ENCODE results near the gene HUWE1. TPM values are rescaled to one million over a fixed set of nuclear protein-coding genes. Genes with fewer than 3 reads are reported as not detected.
A peak's percentile ranks its signal among the peaks of the same experiment; 100 is the strongest.

HUWE1 gene
- total RNA-seq, 1 donor from 2014 or later = 485 TPM

DNA sequence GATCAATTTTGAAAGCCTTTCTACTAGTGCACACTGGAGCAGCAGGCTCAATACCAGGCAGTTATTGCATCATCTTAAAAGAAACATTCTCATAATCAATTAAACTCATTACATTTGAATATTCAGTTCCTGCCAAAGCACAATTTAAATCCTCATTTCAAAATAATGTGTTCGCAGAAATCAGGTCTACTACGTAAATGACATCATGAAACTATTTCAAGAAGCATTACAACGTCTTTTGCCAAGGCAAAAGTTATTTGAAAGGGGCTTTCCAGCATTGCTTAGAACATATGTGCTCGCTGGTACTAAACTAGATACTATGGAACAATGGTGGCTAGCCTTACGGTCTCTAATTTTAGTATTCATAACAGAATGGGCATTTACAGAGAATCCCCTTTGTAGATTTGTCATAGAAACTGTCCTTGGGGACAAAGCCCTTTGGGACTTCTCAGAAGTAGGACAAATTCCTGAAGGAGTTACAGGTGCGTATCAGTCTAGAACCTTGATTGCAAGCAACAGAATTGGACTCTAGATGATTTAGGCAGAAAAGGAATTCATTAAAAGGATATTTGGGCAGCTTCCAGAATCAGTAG is 27.6 kb upstream of the HUWE1 start:
- peak overlapping the region; percentile 85 for H3K4me3 Mint-ChIP-seq
- no peaks in the 10 kb centered on the region for H3K9me3 Mint-ChIP-seq
- DNase-seq = peak; percentile 75
- H3K27me3 Mint-ChIP-seq = no peaks in the 10 kb centered on the region
- intact Hi-C loops (cut with micrococcal nuclease) = loop anchor here (1.0 kb wide), 2 partner anchors 30 to 34 kb away; no protein-coding TSS in a partner anchor
- H3K4me1 Mint-ChIP-seq = peaks cover 39% of the 10 kb centered on the region
- peak overlapping the region; percentile 99 for H3K27ac Mint-ChIP-seq
- H3K36me3 Mint-ChIP-seq (ENCODE audit: low read depth) = peaks cover 29% of the 10 kb centered on the region

DNA sequence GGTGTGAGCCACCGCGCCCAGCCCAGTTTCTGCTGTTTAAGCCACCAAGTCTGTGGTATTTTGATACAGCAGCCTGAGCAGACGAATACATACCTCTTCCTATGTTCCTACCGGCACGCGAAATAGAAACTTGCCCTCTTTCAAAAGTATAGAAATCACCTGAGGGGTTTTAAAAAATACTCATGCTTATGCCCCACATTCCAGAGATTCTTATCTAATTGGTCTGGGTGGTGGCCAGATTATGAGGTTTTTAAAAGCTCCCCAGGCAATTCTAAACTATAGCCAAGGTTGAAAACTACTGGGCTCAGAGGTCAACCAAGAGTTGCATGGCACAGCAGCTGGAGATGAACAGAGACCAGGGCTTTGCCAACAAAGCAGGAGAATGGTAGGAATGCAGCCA is 24.9 kb upstream of the HUWE1 start:
- H3K27me3 Mint-ChIP-seq = no peaks in the 10 kb centered on the region
- peaks cover 24% of the 10 kb centered on the region for H3K4me1 Mint-ChIP-seq
- intact Hi-C loops (cut with micrococcal nuclease) = no loop called here
- peak overlapping the region; percentile 19 for H3K4me3 Mint-ChIP-seq
- no peaks in the 10 kb centered on the region for H3K9me3 Mint-ChIP-seq
- H3K27ac Mint-ChIP-seq = no peak overlapping the region
- H3K36me3 Mint-ChIP-seq (ENCODE audit: low read depth) = peaks cover 34% of the 10 kb centered on the region
- DNase-seq = no peak

DNA sequence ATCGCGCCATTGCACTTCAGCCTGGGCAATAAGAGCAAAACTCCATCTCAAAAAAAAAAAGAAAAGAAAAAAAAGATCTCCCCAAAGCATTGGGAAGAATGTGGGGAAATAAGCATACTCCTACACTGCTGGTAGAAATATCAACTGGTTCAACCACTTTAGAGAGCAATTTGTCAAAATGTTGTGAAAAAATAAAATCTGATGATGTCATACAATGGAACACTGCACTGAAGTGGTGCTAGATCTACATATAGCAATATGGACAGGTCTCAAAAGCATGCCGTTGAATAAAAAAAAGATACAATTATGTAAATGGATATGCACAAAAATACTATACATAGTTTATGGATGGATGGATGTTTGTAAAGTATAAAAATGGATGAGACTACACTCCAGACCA is 18.3 kb upstream of the HUWE1 start:
- Mint-ChIP-seq H3K4me1 (peaks cover 3% of the 10 kb centered on the region), H3K36me3 (ENCODE audit: low read depth) (peaks cover 43% of the 10 kb centered on the region)

DNA sequence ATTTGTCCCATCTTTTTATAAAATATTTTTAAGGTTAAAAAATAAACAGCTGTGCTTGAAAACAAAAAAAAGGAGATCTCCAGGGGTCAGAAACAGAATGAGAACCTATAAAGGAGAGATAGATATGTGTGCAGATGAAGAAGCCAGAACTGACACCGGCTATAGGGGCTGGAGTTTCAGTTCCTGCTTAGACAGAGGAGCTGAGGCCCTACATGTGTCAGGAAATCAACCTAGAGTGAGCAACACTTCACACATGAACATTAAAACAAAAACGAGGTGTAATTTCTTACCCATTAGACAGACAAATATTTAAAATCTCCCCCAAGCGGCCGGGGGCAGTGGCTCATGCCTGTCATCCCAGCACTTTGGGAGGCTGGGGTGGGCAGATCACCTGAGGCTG is 17.8 kb upstream of the HUWE1 start:
- no peaks in the 10 kb centered on the region for H3K27me3 Mint-ChIP-seq
- no peak overlapping the region for H3K27ac Mint-ChIP-seq
- peaks cover 3% of the 10 kb centered on the region for H3K4me1 Mint-ChIP-seq
- H3K4me3 Mint-ChIP-seq = no peak overlapping the region
- DNase-seq = no peak
- H3K9me3 Mint-ChIP-seq = peaks cover 7% of the 10 kb centered on the region
- intact Hi-C loops (cut with micrococcal nuclease) = no loop called here
- peaks cover 41% of the 10 kb centered on the region for H3K36me3 Mint-ChIP-seq (ENCODE audit: low read depth)

More for the DNA sequence above, 18.3 kb upstream of the HUWE1 start:
- peaks cover 7% of the 10 kb centered on the region for H3K9me3 Mint-ChIP-seq
- H3K4me3 Mint-ChIP-seq = no peak overlapping the region
- H3K27ac Mint-ChIP-seq = no peak overlapping the region
- H3K27me3 Mint-ChIP-seq = no peaks in the 10 kb centered on the region
- DNase-seq = no peak
- intact Hi-C loops (cut with micrococcal nuclease) = no loop called here

DNA sequence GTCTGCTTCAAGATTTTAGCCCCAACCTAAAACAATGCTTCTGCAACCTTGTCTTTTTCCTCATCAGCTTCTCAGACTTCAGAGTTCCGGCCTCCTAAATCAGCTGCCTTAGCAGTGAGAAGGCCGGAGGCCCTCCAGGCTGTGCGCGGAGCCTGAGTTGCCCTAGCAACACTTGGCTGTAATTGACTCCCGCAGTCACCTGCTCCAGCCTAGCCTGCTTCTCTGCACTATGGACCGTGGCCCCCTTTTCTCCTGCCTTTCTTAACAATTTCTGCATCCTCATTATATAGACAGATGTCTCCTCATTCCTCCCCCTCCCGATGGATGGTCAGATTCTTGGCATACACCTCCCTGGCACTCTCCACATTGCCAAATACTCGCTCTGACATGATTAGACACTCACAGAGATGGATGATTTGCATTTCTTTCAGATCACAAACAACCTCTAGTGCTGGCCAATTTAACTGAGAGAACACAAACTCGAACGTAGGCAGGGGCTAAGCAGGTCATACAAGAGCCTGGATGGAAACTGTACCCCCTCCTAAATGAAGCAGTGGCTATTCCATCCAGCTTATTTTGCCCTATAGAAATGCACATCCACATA is 9.5 kb upstream of the HUWE1 start:
- Mint-ChIP-seq H3K36me3 (ENCODE audit: low read depth) (peaks cover 14% of the 10 kb centered on the region), H3K4me3 (no peak overlapping the region), H3K4me1 (peaks cover 19% of the 10 kb centered on the region), H3K27me3 (no peaks in the 10 kb centered on the region), H3K27ac (no peak overlapping the region), H3K9me3 (peaks cover 3% of the 10 kb centered on the region)
- no peak for DNase-seq
- intact Hi-C loops (cut with micrococcal nuclease) = no loop called here

DNA sequence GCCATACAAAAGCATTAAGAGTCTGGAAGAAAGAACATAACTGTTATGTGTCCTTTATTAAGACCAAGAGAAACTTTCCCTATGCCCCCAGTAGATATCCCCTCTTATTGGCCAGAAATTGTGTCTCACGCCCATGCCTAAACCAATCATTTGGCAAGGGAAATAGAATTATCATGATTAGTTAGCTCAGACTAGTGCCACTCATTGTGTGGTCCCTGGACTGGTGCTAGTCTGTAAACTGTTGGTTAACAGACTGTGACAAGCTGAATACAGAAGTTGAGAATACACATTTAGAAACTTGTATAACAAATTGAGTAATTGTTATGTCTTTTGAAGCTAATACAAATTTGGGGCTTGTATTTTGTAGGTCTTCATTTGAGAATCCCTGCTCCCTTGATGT is 8.1 kb upstream of the HUWE1 start:
- Mint-ChIP-seq H3K4me1 (peaks cover 19% of the 10 kb centered on the region), H3K36me3 (ENCODE audit: low read depth) (peaks cover 5% of the 10 kb centered on the region), H3K9me3 (no peaks in the 10 kb centered on the region), H3K4me3 (no peak overlapping the region), H3K27me3 (no peaks in the 10 kb centered on the region), H3K27ac (no peak overlapping the region)
- intact Hi-C loops (cut with micrococcal nuclease) = no loop called here
- no peak for DNase-seq

DNA sequence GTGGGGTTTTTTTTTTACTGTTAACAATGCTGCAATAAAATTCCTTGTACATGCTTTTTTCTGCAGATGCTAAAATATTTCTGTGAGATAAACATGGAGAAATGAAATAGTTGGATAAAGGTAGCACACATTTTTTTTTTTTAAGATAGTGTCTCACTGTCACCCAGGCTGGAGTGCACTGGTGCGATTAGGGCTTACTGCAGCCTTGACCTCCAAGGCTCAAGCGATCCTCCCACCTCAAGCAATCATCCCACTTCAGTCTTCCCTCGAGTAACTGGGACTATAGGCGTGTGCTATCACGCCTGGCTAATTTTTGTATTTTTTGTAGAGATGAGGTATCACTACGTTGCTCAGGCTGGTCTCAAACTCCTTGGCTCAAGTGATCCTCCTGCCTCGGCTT is 1.8 kb upstream of the HUWE1 start:
- intact Hi-C loops (cut with micrococcal nuclease) = loop anchor here (10.0 kb wide), 2 partner anchors 277 to 947 kb away; no protein-coding TSS in a partner anchor
- no peaks in the 10 kb centered on the region for H3K27me3 Mint-ChIP-seq
- H3K4me3 Mint-ChIP-seq = no peak overlapping the region
- DNase-seq = no peak
- peaks cover 7% of the 10 kb centered on the region for H3K4me1 Mint-ChIP-seq
- H3K9me3 Mint-ChIP-seq = no peaks in the 10 kb centered on the region
- peaks cover 13% of the 10 kb centered on the region for H3K36me3 Mint-ChIP-seq (ENCODE audit: low read depth)
- H3K27ac Mint-ChIP-seq = no peak overlapping the region

DNA sequence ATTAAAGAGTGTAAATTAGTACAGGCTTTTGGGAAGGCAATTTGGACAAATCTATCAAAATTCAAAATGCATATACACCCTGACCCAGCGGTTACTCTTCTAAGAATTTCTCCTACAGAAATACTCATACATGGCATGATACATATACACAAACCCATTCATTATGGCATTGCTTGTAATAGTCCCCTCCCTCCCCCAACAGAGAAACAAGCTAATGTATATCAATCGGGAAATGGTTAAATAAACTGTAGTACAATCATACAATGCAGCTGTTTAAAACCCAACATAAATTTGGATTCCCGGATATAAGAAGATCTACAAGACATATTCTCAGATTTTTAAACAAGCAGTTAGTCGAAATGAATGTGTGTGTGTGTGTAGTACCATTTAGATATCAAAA is 808 bp downstream of the HUWE1 start:
- intact Hi-C loops (cut with micrococcal nuclease) = loop anchor here (1.0 to 10.0 kb wide), 4 partner anchors 47 to 949 kb away; partner anchors contain the start of gene TSR2
- DNase-seq = peak; percentile 56
- Mint-ChIP-seq H3K4me1 (peaks cover 14% of the 10 kb centered on the region), H3K27me3 (no peaks in the 10 kb centered on the region), H3K9me3 (no peaks in the 10 kb centered on the region), H3K36me3 (ENCODE audit: low read depth) (peaks cover 29% of the 10 kb centered on the region), H3K4me3 (peak overlapping the region; percentile 97), H3K27ac (peak overlapping the region; percentile 97)

DNA sequence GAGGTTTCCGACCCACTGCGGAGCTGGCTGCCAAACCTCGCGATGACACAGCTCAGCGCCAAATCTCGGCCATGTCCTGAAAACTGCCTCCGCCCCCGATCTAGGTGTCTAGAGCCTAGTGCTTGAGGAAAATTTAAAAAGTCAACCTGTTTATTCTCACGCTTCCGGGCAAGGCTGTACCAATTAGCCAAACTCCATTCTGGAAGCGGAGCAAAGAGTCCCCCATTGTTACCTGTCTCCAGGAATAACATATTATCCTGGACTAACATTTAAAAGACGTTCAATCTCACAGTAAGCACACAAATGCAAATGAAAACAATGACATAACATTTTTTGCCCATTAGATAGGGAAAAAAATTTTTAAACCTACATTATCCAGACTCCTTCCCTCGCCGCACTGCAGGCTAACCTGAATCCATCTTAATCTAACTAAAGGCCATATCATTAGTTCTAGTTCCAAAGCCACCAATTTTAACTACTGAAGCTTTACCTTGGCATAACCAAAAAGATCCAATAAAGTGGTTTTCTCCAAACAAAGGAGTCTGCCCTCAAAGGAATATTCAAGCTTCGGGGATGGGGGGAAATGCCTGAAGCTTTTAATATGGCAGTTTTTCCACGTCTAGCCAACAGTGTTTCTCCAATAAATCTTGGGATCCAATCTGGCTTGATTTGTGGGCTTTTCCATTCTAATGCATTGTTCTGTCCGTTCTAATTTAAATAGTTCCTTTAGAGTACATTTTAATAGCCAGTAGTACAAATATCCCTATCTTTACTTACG is 1.9 kb downstream of the HUWE1 start:
- Mint-ChIP-seq H3K9me3 (no peaks in the 10 kb centered on the region), H3K4me1 (peaks cover 18% of the 10 kb centered on the region), H3K27me3 (no peaks in the 10 kb centered on the region), H3K4me3 (peak overlapping the region; percentile 97), H3K36me3 (ENCODE audit: low read depth) (peaks cover 38% of the 10 kb centered on the region), H3K27ac (peak overlapping the region; percentile 97)
- intact Hi-C loops (cut with micrococcal nuclease) = loop anchor here (1.0 to 10.0 kb wide), 6 partner anchors 30 to 950 kb away; partner anchors contain the start of genes FAM120C, PHF8, RIBC1 and SMC1A
- DNase-seq = no peak

DNA sequence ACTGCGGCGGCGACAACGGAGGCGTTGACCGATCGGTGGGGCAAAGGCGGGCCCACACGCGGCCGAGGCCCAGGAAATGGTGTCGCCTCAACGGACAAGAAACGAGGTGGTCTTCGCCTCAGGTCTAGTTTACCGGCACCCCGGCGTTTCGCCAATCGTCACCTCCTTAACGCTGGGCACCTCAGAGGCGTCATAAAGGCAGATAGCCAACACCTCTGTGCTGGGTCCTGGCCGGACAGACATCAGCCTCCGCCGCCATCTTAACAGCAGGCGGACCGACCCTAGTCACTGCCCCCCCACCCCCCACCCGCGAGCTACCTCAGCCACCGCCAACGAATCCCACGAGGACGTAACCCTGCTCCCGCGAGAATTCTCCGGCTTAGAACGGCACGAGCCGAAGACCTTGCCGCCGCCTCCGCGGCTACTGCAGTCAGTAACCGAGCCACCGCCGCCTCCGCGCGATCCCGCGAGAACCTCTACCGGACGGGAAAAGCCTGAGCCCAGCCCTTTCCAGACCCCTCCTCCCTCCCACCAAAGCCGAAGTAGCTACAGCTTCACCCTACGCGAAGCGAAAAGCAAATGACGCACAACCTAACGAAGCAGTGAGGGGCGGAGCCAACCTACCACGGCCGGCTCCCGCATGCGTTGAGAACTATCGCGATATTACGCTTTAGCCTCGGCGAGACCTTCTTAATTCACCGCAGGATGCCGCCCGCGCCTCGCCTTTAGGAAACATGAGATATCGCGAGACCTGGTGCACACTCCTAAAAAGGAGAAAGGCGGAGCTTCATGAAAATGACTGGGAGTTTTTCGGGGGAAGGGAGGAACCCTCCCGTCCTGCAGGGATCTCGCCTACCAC is 2.7 kb downstream of the HUWE1 start:
- Mint-ChIP-seq H3K27me3 (no peaks in the 10 kb centered on the region), H3K4me3 (peak overlapping the region; percentile 97), H3K9me3 (no peaks in the 10 kb centered on the region), H3K4me1 (peaks cover 20% of the 10 kb centered on the region), H3K27ac (peak overlapping the region; percentile 97), H3K36me3 (ENCODE audit: low read depth) (peaks cover 44% of the 10 kb centered on the region)
- DNase-seq = peak; percentile 96
- intact Hi-C loops (cut with micrococcal nuclease) = loop anchor here (1.0 to 10.0 kb wide), 6 partner anchors 31 to 951 kb away; partner anchors contain the start of genes FAM120C, PHF8, RIBC1 and SMC1A

DNA sequence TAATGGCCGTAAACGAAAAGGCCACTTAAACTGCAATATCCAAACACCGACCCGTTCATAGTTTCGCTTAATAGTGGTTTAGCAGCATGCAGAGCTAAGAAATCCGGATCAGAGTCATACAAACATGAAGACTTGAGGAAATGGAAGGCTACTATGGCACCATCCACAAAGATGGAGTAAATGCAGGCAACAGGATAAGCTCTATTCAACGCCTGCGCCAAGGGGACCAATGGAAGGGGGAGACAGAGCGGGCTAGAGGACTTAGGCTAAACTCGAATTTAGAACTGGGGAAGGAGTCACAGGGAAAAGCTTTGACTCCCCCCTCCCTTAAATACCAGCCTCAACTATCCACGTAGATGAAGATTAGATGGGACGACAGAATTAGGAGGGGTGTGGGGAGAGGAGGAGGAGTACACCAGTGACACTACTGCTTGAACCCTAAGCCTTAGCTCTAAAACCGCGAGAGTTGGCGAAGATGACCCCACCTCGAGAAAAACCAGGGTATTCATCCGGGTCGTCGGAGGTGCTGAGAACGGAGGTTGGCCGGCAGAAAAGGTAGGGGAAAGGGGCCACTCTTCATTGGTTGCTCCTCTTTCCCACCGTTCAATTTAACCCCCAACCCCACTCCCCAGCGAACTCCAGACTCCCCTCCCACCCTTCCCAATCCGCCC is 3.5 kb downstream of the HUWE1 start:
- peak; percentile 82 for DNase-seq
- intact Hi-C loops (cut with micrococcal nuclease) = loop anchor here (5.0 to 10.0 kb wide), 3 partner anchors 261 to 952 kb away; partner anchors contain the start of genes RIBC1 and SMC1A
- Mint-ChIP-seq H3K9me3 (no peaks in the 10 kb centered on the region), H3K27ac (peak overlapping the region; percentile 97), H3K4me3 (peak overlapping the region; percentile 97), H3K4me1 (peaks cover 24% of the 10 kb centered on the region), H3K36me3 (ENCODE audit: low read depth) (peaks cover 50% of the 10 kb centered on the region), H3K27me3 (no peaks in the 10 kb centered on the region)

DNA sequence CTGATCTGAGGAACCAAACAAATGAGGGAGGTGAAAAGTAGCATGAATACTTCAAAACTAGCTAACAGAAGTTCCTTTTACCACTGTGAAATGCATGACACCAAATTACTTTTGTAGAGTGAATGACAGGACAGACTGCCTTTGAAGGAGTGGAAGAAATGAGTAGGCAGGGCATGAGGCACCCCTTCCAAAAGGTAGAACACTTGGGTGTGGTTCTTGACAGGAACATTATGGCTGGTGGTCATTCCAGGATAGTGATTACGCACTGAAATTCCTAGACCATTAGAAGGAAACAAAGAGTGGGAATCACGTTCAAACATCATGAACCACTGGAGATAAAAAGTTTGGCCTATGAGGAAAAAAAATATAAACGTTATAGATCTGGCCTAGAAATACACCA is 4.9 kb downstream of the HUWE1 start:
- DNase-seq = no peak
- intact Hi-C loops (cut with micrococcal nuclease) = loop anchor here (2.0 to 10.0 kb wide), 4 partner anchors 151 to 953 kb away; partner anchors contain the start of genes RIBC1 and SMC1A
- H3K4me3 Mint-ChIP-seq = peak overlapping the region; percentile 97
- H3K9me3 Mint-ChIP-seq = no peaks in the 10 kb centered on the region
- H3K36me3 Mint-ChIP-seq (ENCODE audit: low read depth) = peaks cover 59% of the 10 kb centered on the region
- peak overlapping the region; percentile 76 for H3K27ac Mint-ChIP-seq
- H3K27me3 Mint-ChIP-seq = no peaks in the 10 kb centered on the region
- H3K4me1 Mint-ChIP-seq = peaks cover 23% of the 10 kb centered on the region

DNA sequence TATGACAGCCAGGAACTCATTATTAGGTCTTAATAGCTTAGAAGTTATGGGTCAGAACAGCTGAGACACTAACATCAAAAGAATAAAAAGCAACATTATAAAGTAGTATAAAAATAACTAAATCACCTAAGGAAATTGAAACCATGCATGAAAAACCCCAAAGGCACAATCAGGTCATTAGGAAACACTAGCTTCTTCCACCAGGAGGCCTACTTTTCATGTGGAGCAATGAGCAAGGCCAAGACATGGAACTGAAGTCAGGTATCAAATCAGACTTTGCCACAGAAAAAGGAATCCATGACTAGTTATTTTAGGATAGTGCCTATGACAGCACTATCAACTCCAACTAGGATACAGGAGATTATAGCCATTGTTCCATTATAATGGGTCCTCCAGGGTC is 7.9 kb downstream of the HUWE1 start:
- peak; percentile 57 for DNase-seq
- Mint-ChIP-seq H3K36me3 (ENCODE audit: low read depth) (peaks cover 70% of the 10 kb centered on the region), H3K9me3 (no peaks in the 10 kb centered on the region), H3K4me3 (peak overlapping the region; percentile 53), H3K27ac (peak overlapping the region; percentile 59), H3K27me3 (no peaks in the 10 kb centered on the region), H3K4me1 (peaks cover 28% of the 10 kb centered on the region)
- intact Hi-C loops (cut with micrococcal nuclease) = loop anchor here (10.0 kb wide), 1 partner anchor 64 kb away; no protein-coding TSS in a partner anchor
